Prostate gland (tissue), 2 donors: Measurements from ENCODE around the gene PRR5.

Experiments used
- CTCF ChIP-seq, 4 experiments: fragments of 200-600 bp in 2 of 4; fragments of 450-650 bp in 2 of 4; sonication (generic) in 2 of 4; IDR thresholded peaks; 1 replicate in 3 of 4; 2 replicates in 1 of 4; pipeline ENCODE4 v1.5.1; 2016 to 2019; ENCODE audit warnings: antibody characterized with exemption in 4 of 4, mild to moderate bottlenecking in 2 of 4, moderate library complexity in 2 of 4
- POLR2A ChIP-seq: fragments of 450-650 bp; IDR thresholded peaks from one replicate; pipeline ENCODE4 v1.6.1; 2016; ENCODE audit warnings: antibody characterized with exemption, mild to moderate bottlenecking

GRCh38 chr22:44760476-44760875 is 58.5 kb downstream of the PRR5 start:
- TF ChIP-seq CTCF (IDR thresholded peaks at IDR 0.05) (no peak), POLR2A (no peak)
